ENCODE results near the gene MLLT1. TPM values are rescaled to one million over a fixed set of nuclear protein-coding genes. Genes with fewer than 3 reads are reported as not detected.

The MLLT1 gene
- total RNA-seq, 1 experiment from 2014 or later: 29.0 TPM

DNA sequence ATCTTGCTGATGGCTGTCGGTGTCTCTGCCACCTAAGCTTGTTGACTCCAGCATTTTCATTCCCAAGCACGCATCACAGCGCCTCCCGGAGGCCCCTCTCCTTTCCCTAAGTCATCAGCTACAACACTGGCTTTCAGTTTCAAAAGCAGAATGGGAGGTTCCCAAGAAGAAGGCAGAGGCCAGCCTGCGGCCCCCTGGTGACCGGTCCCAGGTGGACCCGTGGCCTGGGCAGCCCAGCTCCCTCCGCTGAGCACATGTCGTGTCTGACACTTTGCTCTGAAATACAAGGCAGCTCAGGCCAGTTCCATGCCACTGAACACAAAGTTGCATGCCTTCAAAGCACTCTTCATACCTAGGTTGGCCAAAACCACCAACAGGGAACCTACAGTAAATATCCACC is 8.5 kb downstream of the MLLT1 start:
- H3K4me3 ChIP-seq (ENCODE audit: low read length): peak overlapping the region; percentile 16; the same call in 1 of the 2 replicates
- intact Hi-C loops (cut with micrococcal nuclease): loop anchor here (5.0 kb wide), 2 partner anchors 34 to 54 kb away; no protein-coding TSS in a partner anchor
- POLR2A ChIA-PET (ENCODE audit: unreplicated experiment): no interaction called here
- H3K4me2 ChIP-seq (ENCODE audit: low read length): peak overlapping the region; percentile 40
- no TSS peak for BruUV-seq (replicated peaks)
- H4K20me1 ChIP-seq (ENCODE audit: low read length): no peaks in the 10 kb centered on the region; the same call in 1 of the 2 replicates
- no peaks in the 10 kb centered on the region for H3K9me2 ChIP-seq (replicated peaks; ENCODE audit: low read length)
- no peak for TF ChIP-seq EZH2phosphoT487 (IDR thresholded peaks at IDR 0.05; ENCODE audit: borderline replicate concordance, low read length)
- peak; percentile 50; the same call in 1 of the 2 replicates for TF ChIP-seq CTCF (conservative IDR thresholded peaks at IDR 0.05; ENCODE audit: low read depth, low read length)
- no peak for TF ChIP-seq EZH2 (IDR thresholded peaks at IDR 0.05; ENCODE audit: low read length, unreplicated experiment)
- peaks cover 89% of the 10 kb centered on the region for H3K79me2 ChIP-seq (ENCODE audit: low read length)
- H3K36me3 ChIP-seq (ENCODE audit: low read depth, low read length): peaks cover 3% of the 10 kb centered on the region; the same call in 1 of the 2 replicates
- CTCF ChIA-PET: interaction anchor here (0.5 to 1.3 kb wide), 3 partner anchors 23 to 145 kb away, joined by 3 to 5 read pairs (median 3); no protein-coding TSS in a partner anchor
- H3K27me3 ChIP-seq (ENCODE audit: low read length): no peaks in the 10 kb centered on the region
- H3K27ac ChIP-seq (ENCODE audit: low read length): peak overlapping the region; percentile 79; the same call in 1 of the 2 replicates
- peaks cover 59% of the 10 kb centered on the region for H3K4me1 ChIP-seq (ENCODE audit: insufficient read depth, low read length)
- ATAC-seq (no peak), DNase-seq (no peak)
- H3K9me3 ChIP-seq (ENCODE audit: low read length): no peaks in the 10 kb centered on the region
- H2AFZ ChIP-seq (ENCODE audit: low read length): 0 out of 2 replicates have a peak overlapping the region, but pooled peaks have one; percentile 5
- peak overlapping the region; percentile 3 for H3K9ac ChIP-seq (ENCODE audit: low read length)
- peaks cover 6% of the 10 kb centered on the region for H3F3A ChIP-seq (ENCODE audit: low read length, unreplicated experiment)

DNA sequence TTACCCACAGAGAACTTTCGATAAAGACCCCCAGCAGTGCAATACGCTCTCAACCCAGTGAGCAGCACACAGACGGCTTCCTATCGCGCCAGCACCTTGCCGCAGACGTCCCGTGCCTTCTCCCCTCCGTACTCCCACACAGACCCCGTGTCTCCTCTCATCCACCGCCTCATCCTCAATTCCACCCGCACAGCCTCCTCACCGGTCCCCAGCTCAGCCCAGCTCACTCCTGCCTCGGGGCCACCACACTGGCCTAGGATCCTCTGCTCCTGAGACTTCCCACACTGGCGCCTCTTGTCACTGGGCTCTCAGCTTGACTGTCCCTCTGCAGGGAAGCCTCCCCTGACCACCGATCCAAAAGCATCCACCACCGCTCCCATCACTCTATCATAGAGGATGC is 9.0 kb downstream of the MLLT1 start:
- ATAC-seq: no peak
- no peak overlapping the region for H3K4me2 ChIP-seq (ENCODE audit: low read length)

More for the DNA sequence above, 9.0 kb downstream of the MLLT1 start:
- DNase-seq: no peak
- Histone ChIP-seq H2AFZ (ENCODE audit: low read length) (no peak overlapping the region), H3K27ac (ENCODE audit: low read length) (no peak overlapping the region), H3K9me3 (ENCODE audit: low read length) (no peaks in the 10 kb centered on the region), H3K4me1 (ENCODE audit: insufficient read depth, low read length) (peaks cover 59% of the 10 kb centered on the region), H3K9ac (ENCODE audit: low read length) (no peak overlapping the region), H3F3A (ENCODE audit: low read length, unreplicated experiment) (peaks cover 6% of the 10 kb centered on the region), H3K36me3 (ENCODE audit: low read depth, low read length) (peaks cover 3% of the 10 kb centered on the region; the same call in 1 of the 2 replicates), H4K20me1 (ENCODE audit: low read length) (no peaks in the 10 kb centered on the region; the same call in 1 of the 2 replicates), H3K27me3 (ENCODE audit: low read length) (no peaks in the 10 kb centered on the region), H3K9me2 (replicated peaks; ENCODE audit: low read length) (no peaks in the 10 kb centered on the region), H3K4me3 (ENCODE audit: low read length) (no peak overlapping the region), H3K79me2 (ENCODE audit: low read length) (peaks cover 89% of the 10 kb centered on the region)
- ChIA-PET CTCF (interaction anchor here (1.1 kb wide), 1 partner anchor 52 kb away, joined by 3 read pairs; no protein-coding TSS in a partner anchor), POLR2A (ENCODE audit: unreplicated experiment) (no interaction called here)
- no TSS peak for BruUV-seq (replicated peaks)
- TF ChIP-seq EZH2 (IDR thresholded peaks at IDR 0.05; ENCODE audit: low read length, unreplicated experiment) (no peak), CTCF (conservative IDR thresholded peaks at IDR 0.05; ENCODE audit: low read depth, low read length) (no peak), EZH2phosphoT487 (IDR thresholded peaks at IDR 0.05; ENCODE audit: borderline replicate concordance, low read length) (no peak)
- intact Hi-C loops (cut with micrococcal nuclease): loop anchor here (5.0 kb wide), 2 partner anchors 34 to 54 kb away; no protein-coding TSS in a partner anchor

Measured in PC-3 (cell line).